HUES6 (cell line): ENCODE data around the gene ANKRD29.

Experiments
- H3K27ac ChIP-seq: 2 replicates; pipeline ENCODE4 v1.7.0; 2013; ENCODE audit warnings: low read depth, mild to moderate bottlenecking, low read length, inconsistent platforms
- H3K27me3 ChIP-seq: 2 replicates; pipeline ENCODE4 v1.6.1; 2013; ENCODE audit warnings: low read length; ENCODE audit not compliant: control insufficient read depth, insufficient read depth
- H3K36me3 ChIP-seq: 2 replicates; pipeline ENCODE4 v1.6.1; 2013; ENCODE audit warnings: low read length; ENCODE audit not compliant: control insufficient read depth, insufficient read depth
- H3K4me1 ChIP-seq: 2 replicates; pipeline ENCODE4 v1.6.1; 2013; ENCODE audit warnings: low read length; ENCODE audit not compliant: control insufficient read depth, insufficient read depth
- H3K4me3 ChIP-seq: 2 replicates; pipeline ENCODE4 v1.5.1; 2013; ENCODE audit warnings: low read depth, low read length
- H3K9ac ChIP-seq: one replicate; pipeline ENCODE4 v1.6.1; 2013; ENCODE audit warnings: mild to moderate bottlenecking, low read length
- H3K9me3 ChIP-seq: 2 replicates; pipeline ENCODE4 v1.6.1; 2013; ENCODE audit warnings: low read depth, low read length; ENCODE audit not compliant: control insufficient read depth, insufficient read depth

The ANKRD29 gene

DNA sequence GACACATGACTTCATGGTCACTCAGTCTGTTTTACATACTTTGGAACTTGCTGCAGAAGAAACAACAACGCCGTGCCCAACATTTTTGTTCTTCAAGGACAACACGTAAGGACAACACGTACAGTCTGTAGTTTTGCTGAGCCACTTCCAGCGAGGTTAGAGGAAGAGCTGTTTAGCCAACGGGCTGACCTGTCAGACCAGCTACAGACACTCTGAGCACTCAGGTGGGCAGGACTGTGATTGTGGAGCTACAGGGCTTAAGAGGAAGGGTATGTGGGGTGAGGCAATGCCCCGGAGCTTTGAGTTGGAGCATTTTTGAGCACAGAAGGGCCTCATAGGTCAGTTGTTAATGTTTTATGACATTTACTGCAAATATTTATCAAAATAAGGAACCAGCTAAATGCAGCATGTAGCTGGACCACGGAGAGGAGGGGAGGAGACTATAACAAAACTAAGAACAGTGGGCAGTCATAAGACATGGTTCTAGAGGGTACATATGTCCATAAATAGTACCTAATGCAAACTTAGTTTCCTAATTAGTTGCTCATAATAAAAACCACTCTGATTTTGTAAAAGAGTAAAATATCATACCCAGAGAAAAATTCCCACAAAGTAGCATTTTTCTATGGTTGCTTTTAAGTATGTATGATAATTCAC, 50.1 kb downstream of the ANKRD29 start:
- H3K27ac ChIP-seq, result no peak overlapping the region
- H3K9me3 ChIP-seq, result no peaks in the 10 kb centered on the region
- no peak overlapping the region for H3K9ac ChIP-seq
- H3K4me3 ChIP-seq, result no peak overlapping the region
- H3K27me3 ChIP-seq, result peaks cover under 1% of the 10 kb centered on the region; the same call in 1 of the 2 replicates
- H3K4me1 ChIP-seq, result no peaks in the 10 kb centered on the region
- H3K36me3 ChIP-seq, result no peaks in the 10 kb centered on the region

- Histone ChIP-seq H3K27me3 (no peaks in the 10 kb centered on the region), H3K27ac (no peak overlapping the region), H3K4me1 (no peaks in the 10 kb centered on the region), H3K36me3 (no peaks in the 10 kb centered on the region), H3K9ac (no peak overlapping the region), H3K9me3 (no peaks in the 10 kb centered on the region), H3K4me3 (no peak overlapping the region)
Observed at GRCh38 chr18:23609390-23610023, 53.2 kb downstream of the ANKRD29 start.

GRCh38 chr18:23608211-23608610, 54.5 kb downstream of the ANKRD29 start:
- no peaks in the 10 kb centered on the region for H3K36me3 ChIP-seq
- H3K9me3 ChIP-seq, result no peaks in the 10 kb centered on the region
- H3K27ac ChIP-seq, result no peak overlapping the region
- H3K27me3 ChIP-seq, result no peaks in the 10 kb centered on the region
- H3K9ac ChIP-seq, result no peak overlapping the region
- H3K4me1 ChIP-seq, result no peaks in the 10 kb centered on the region
- H3K4me3 ChIP-seq, result no peak overlapping the region

- H3K9ac ChIP-seq, result no peak overlapping the region
- no peaks in the 10 kb centered on the region for H3K27me3 ChIP-seq
- H3K9me3 ChIP-seq, result no peaks in the 10 kb centered on the region
- no peak overlapping the region for H3K27ac ChIP-seq
- no peaks in the 10 kb centered on the region for H3K4me1 ChIP-seq
- H3K4me3 ChIP-seq, result no peak overlapping the region
- no peaks in the 10 kb centered on the region for H3K36me3 ChIP-seq
Observed at GRCh38 chr18:23605941-23606340, 56.8 kb downstream of the ANKRD29 start.

DNA sequence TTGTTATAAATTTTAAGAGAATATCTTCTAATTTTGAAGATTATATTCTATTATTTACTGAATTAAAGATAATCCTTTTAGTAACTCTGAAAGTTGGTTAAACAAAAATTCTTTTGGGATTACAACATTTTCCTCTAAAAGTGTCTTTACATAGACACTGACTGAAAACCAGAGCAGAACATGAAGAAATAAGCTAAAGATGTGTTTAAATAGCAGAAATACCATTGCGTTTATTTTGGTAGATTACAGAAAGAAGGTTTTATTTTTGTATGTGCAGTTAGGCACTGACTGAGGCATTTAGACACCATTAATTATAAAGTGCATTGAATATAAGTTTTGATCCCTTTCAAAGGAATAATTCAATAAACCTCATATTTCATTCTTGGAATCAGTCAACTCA, 62.9 kb downstream of the ANKRD29 start:
- H3K4me1 ChIP-seq, result no peaks in the 10 kb centered on the region
- no peak overlapping the region for H3K9ac ChIP-seq
- no peak overlapping the region for H3K4me3 ChIP-seq
- no peaks in the 10 kb centered on the region for H3K36me3 ChIP-seq
- no peaks in the 10 kb centered on the region for H3K9me3 ChIP-seq
- no peak overlapping the region for H3K27ac ChIP-seq
- no peaks in the 10 kb centered on the region for H3K27me3 ChIP-seq

DNA sequence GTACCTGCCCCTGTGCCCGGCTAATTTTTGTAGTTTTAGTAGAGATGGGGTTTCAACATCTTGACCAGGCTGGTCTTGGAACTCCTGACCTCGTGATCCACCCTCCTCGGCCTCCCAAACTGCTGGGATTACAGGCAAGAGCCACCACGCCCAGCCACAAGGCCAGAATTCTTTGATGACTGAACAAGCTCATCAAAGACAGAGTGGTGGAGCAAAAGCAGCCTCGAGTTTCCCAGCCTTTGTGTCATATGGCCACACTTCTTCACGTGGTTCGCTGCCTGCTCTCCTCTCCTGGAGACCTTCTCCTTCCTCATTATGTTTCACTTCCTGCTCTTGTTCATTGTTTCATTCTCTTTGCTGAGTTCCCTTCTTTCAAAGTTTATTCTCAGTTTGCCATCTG, 66.5 kb downstream of the ANKRD29 start:
- Histone ChIP-seq H3K9me3 (no peaks in the 10 kb centered on the region), H3K27ac (no peak overlapping the region), H3K4me1 (no peaks in the 10 kb centered on the region), H3K36me3 (no peaks in the 10 kb centered on the region), H3K9ac (no peak overlapping the region), H3K27me3 (no peaks in the 10 kb centered on the region), H3K4me3 (no peak overlapping the region)

GRCh38 chr18:23595591-23595990, 67.1 kb downstream of the ANKRD29 start:
- no peak overlapping the region for H3K27ac ChIP-seq
- no peaks in the 10 kb centered on the region for H3K4me1 ChIP-seq
- no peak overlapping the region for H3K9ac ChIP-seq

GRCh38 chr18:23593720-23594119, 69.0 kb downstream of the ANKRD29 start:
- Histone ChIP-seq H3K27me3 (no peaks in the 10 kb centered on the region), H3K9me3 (no peaks in the 10 kb centered on the region), H3K4me3 (no peak overlapping the region), H3K4me1 (no peaks in the 10 kb centered on the region), H3K36me3 (no peaks in the 10 kb centered on the region), H3K27ac (no peak overlapping the region), H3K9ac (no peak overlapping the region)

More at GRCh38 chr18:23595591-23595990, 67.1 kb downstream of the ANKRD29 start:
- H3K27me3 ChIP-seq, result no peaks in the 10 kb centered on the region
- no peak overlapping the region for H3K4me3 ChIP-seq
- H3K36me3 ChIP-seq, result no peaks in the 10 kb centered on the region
- no peaks in the 10 kb centered on the region for H3K9me3 ChIP-seq

GRCh38 chr18:23592911-23593310, 69.8 kb downstream of the ANKRD29 start:
- Histone ChIP-seq H3K4me3 (no peak overlapping the region), H3K9me3 (no peaks in the 10 kb centered on the region), H3K9ac (no peak overlapping the region), H3K27ac (no peak overlapping the region), H3K4me1 (no peaks in the 10 kb centered on the region), H3K36me3 (no peaks in the 10 kb centered on the region), H3K27me3 (no peaks in the 10 kb centered on the region)

DNA sequence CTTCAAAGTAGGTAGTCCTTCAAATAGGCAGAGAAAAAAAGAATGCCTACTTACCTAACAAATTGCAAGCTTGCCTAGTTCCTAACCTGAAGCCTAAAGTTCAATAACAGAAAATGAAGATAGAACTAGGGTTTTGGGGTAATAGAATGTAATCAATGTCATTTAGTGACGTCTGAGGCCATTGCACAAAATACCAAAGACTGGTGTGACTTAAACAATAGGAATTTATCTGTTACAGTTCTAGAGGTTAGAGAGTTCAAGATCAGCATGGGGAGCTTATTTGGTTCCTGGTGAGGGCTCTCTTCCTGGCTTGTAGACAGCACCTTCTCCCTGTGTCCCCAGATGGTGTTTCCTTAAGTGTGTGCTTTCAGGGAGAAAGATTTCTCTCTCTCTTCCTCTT, 71.7 kb downstream of the ANKRD29 start:
- Histone ChIP-seq H3K36me3 (no peaks in the 10 kb centered on the region), H3K9me3 (no peaks in the 10 kb centered on the region), H3K4me1 (peaks cover 4% of the 10 kb centered on the region; the same call in 1 of the 2 replicates), H3K4me3 (no peak overlapping the region), H3K27me3 (peaks cover 5% of the 10 kb centered on the region), H3K9ac (no peak overlapping the region), H3K27ac (no peak overlapping the region)

GRCh38 chr18:23588836-23589560, 73.7 kb downstream of the ANKRD29 start:
- Histone ChIP-seq H3K4me3 (no peak overlapping the region), H3K27me3 (peaks cover 5% of the 10 kb centered on the region), H3K4me1 (peaks cover 9% of the 10 kb centered on the region; the same call in 1 of the 2 replicates), H3K36me3 (no peaks in the 10 kb centered on the region), H3K9me3 (no peaks in the 10 kb centered on the region), H3K27ac (no peak overlapping the region), H3K9ac (no peak overlapping the region)
